ENCODE data around the gene ZNF524.
"Not testable (repeated sequence)": the region's sequence is repeated elsewhere in the genome, so short reads cannot be mapped to it uniquely, and the experiment has no call there.

ZNF524 gene

DNA sequence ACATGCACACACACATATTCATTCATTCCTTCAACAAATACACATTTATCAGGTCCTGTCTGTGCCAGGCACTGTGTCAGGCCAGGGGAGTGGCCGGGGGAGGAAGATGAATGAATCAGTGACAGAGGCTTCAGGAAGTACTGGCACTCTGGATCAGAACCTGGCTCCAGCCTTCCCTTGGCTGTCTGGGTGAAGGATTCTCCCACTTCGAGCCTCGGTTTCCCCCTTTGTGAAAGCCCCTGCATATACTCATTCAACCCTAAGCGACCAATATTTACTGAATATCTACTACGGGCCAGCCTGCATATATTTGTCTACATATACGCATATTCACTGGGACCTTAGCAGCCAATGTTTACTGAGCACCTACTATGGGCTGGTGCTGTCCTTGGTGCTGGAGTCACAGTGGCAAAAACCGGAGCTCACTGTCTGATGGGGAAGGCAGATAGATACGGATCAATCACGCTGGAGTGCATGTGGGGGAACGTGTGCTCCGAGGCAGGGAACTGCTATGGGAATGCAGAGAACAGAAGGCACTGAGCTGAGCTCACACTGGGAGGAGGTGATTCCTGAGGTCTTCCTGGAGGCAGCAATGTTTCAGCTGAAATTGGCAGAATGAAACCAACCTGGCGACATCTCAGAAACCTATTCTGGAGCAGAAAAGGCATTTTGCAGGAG, 18.8 kb upstream of the ZNF524 start:
- DNase-seq (ENCODE audit: insufficient read length, low spot score) (no peak), FAIRE-seq (peak; percentile 76)

DNA sequence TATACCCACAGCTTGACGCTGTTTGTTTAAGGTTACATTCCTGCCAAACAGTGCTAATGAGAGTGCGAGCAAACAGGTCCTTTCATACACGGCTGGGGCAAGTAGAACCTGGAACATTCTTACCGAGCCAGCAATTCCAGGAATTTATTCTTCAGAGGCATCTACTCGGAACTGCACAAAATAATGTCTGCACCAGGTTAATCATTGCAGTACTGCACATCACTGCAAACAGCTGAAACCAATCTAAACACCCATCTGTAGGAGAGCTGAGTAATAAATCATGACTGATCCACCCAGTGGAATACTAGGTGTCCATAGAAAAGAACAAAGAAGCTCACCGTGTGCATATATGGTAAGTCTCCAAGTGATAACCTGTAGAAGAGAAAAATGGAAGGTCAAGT, 18.3 kb upstream of the ZNF524 start:
- FAIRE-seq: no peak
- DNase-seq (ENCODE audit: insufficient read length, low spot score): no peak

DNA sequence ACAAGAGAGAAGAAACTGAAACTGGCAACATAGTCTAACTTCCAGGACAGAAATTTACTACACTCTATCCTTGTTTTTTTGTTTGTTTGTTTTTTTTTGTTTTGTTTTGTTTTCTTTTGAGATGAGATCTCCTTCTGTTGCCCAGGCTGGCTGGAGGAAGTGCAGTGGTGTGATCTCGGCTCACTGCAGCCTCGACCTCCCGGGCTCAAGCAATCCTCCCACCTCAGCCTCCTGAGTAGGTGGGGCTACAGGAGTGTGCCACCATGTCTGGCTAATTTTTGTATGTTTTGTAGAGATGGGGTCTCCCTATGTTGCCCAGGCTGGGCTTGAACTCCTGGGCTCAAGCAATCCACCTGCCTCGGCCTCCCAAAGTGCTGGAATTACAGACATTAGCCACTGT, 17.8 kb upstream of the ZNF524 start:
- DNase-seq (ENCODE audit: insufficient read length, low spot score); FAIRE-seq: not testable (repeated sequence)

DNA sequence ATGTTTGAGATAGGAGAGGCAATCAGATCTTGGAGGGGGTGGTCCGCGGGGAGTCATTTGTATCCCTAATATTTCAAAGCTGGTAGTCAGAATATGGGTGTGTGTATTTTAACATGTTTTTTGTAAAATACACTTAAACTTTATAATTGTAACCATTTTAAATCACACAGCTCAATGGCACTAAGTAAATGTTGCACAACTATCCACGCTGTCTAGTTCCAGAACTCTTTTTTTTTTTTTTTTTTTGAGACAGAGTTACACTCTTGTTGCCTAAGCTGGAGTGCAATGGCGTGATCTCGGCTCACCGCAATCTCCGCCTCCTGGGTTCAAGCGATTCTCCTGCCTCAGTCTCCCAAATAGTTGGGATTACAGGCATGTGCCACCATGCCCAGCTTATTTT, 16.2 kb upstream of the ZNF524 start:
- DNase-seq (ENCODE audit: insufficient read length, low spot score); FAIRE-seq: not testable (repeated sequence)

DNA sequence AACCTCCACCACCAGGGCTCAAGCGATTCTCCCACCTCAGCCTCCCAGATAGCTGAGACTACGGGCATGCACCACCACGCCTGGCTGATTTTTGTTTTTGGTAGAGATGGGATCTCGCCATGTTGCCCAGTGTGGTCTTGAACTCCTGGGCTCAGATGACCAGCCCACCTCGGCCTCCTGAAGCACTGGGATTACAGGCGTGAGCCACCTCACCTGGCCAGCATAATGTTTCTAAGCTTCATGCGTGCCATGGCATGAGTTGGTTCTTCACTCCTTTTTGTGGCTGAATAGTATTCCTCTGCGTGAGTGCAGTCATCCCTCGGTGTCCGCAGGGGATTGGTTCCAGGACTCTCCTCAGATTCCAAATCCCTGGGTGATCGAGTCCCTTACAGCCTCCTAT, 15.2 kb upstream of the ZNF524 start:
- FAIRE-seq (no peak), DNase-seq (ENCODE audit: insufficient read length, low spot score) (no peak)

DNA sequence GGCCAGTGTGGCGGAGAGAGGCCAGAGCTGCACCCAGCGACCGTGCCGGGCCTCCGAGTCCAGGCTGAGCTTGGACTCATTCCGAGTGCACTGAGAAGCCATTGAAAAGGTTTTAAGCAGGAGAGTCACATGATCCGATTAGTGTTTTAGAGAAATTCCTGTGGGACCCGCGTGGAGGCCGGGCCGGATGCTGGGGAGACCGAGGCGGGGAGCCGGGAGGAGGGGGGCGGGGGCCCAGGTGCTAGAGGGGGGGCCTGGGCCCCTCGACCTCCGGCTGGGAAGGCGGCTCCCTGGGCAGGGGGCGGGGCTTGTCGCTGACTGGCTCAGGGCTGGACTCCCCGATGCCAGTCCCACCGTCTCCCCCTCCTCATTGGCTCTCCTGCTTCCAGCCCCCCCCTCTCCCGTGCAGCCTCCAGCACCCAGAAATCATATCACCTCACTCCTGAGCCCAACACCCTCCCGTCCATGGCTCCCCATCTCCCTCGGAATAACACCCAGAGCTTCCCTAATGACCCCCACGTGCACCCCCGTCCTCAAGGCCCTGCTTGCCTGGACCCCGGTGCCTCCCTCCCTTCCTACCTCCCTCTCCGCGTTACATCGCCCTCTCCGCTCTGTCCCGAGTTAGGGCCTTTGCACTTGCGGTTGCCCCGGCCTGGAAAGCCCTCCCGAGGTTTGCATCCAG, 14.3 kb upstream of the ZNF524 start:
- DNase-seq (ENCODE audit: insufficient read length, low spot score) (no peak), FAIRE-seq (no peak)

DNA sequence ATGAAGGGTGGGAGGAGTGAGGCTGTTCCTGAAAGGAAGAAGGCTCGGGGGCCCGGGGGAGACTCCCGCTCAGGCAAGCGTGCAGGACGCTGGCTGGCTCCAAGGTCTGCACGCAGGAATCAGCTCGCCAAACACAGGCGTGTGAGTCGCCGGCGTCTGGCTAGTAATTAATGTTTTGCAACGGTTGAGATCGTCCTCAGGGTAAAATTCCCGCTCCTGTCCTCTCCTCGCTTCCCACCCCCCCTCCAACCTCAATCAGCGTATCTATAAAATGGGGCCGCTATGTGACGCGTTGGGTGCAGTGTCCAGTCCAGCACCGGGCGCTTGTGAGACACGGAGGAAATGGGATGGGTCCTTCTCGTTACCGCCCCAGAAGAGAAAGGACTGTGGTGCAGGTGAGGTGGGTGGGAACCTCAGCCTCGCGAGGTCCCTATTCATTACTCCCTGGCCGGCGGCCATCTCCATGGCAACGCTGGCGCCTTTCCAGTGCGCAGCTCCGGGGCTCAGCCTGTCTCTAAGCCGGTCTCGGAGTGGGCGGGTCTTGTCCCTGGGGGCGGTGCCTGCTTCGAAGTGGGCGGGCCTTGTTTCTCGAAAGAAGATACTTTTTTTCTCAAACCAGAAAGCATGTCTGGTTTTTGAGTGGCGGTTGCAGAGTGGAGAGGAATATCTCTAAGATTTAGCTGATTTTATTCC, 13.0 kb upstream of the ZNF524 start:
- peak; percentile 90 for FAIRE-seq
- peak; percentile 98 for DNase-seq (ENCODE audit: insufficient read length, low spot score)

DNA sequence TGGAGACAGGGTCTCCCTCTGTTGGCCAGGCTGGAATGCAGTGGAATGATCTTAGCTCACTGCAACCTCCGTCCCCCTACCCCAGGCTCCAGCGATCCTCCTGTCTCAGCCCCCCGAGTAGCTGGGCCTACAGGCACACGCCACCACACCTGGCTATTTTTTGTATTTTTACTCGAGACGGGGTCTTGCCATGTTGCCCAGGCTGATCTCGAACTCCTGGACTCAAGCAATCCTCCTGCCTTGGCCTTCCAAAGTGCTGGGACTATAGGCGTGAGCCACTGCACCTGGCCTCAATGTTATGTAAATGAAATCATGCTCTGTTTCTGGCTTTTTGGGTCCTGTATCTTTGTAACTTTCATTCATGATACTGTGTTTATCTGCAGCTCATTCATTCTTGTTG, 11.3 kb upstream of the ZNF524 start:
- DNase-seq (ENCODE audit: insufficient read length, low spot score) (no peak), FAIRE-seq (no peak)

DNA sequence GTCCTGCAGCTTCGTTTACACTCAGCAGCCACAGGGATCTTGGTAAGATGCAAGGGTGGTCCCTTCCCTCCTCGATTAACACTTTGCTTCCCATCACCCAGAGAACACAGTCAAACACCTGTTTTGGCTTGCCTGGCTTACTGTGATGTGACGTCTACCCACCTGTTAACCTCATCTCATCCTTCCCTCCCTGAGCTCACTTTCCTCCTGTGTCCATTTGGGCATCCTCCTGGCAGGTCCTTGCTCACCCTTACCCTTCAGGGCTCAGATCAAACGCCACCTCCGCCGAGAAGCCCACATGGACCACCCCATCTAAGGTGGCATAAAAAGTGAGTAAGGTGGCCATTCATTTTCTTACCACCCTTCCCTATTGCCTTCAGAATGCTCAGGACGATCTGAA, 10.0 kb upstream of the ZNF524 start:
- no peak for DNase-seq (ENCODE audit: insufficient read length, low spot score)
- no peak for FAIRE-seq

DNA sequence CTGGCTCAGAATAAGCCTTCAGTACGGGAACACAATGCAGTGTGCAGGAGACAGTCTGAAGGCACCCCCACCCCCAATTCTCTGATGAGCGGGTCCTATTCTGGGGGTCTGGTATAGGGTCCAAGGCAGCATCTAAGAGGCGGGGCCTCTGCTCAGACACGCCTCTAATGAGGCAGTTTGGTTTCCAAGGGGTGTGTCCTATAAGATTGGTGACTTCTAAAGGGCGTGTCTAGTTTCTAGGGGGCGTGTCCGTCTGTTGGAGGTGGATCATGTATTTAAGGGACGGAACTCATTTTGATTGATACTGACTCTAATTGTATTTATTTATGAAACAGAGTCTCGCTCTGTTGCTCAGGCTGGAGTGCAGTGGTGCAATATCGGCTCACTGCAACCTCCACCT, 9.5 kb upstream of the ZNF524 start:
- DNase-seq (ENCODE audit: insufficient read length, low spot score) (no peak), FAIRE-seq (no peak)

DNA sequence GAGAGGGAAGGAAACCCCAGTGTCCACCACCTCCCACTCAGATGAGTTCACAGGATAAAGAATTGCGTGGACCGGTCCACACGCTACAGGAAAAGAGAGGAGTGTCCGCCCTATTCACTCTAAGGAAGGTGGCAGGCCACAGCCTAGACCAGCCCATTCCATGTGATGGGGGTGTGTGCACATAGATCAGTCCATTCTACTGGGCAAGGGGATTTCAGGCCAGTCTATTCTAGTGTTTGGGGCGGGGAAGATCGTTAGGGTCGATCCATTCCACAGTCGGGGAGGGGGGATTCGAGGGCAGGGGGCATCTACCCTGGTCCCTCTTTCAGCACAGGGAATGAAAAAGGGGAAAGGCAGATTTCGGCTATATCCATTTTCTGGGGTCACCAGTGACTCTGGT, 8.5 kb upstream of the ZNF524 start:
- DNase-seq (ENCODE audit: insufficient read length, low spot score) (no peak), FAIRE-seq (no peak)

DNA sequence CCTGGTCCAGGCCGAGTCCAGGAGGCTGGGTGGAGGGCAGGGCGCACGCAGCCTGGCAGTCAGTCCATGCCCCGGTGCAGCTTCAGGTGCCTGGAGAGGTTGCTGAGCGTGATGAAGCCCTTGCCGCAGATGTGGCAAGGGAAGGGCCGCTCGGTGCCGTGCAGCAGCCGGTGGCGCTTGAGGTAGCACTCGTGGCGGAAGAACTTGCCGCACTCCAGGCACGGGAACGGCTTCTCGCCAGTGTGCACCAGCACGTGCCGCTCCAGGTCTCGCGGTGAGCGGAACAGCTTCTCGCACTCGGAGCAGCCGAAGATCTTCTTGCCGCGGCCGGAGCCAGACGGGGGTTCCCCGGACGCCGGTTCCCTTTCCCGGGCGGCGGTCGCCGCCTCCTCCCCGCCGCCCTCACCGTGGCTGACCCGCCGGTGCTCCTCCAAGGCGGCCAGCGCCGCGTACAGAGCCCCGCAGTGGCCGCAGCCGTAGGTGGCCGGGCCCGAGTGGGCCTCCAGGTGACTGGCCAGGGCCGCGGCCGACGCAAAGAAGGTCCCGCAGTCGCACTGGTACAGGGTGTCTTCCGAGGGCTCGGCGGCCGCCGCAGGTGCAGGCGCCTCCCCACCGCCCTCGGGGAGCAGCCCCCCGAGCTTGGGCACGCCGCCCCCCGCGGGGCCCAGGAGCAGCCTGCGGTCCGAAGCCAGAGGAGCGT, 7.5 kb upstream of the ZNF524 start:
- FAIRE-seq (no peak), DNase-seq (ENCODE audit: insufficient read length, low spot score) (no peak)

DNA sequence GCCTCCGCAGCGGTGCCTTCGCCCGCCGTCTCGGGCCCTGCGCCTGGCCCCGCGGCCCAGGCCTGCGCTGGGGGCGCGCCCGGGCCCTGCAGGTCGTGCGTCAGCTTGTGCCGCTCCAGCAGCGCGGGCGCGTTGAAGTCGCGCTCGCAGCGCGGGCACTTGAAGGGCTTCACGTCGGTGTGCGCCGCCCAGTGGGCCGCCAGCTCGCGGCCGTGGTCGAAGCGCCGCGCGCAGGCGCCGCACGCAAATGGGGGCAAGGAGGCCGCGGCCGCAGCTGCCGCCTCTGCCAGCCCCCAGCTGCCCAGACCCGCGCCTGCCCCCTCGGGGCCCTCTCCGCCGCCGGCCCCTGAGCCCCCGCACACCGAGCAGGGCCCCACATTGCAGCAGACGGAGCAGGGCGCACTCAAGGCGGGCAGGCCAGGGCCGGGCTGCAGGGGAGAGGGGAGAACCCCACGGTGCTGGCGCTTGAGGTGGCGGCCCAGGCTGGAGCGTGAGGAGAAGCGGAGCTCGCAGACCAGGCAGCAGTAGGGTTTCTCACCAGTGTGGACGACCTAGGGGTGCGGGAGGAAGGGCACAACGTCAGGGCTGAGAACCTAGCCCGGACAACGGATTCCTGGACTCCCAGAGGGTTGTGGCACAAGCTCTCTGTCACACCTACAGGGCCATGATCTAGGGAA, 6.9 kb upstream of the ZNF524 start:
- DNase-seq (ENCODE audit: insufficient read length, low spot score) (no peak), FAIRE-seq (no peak)

DNA sequence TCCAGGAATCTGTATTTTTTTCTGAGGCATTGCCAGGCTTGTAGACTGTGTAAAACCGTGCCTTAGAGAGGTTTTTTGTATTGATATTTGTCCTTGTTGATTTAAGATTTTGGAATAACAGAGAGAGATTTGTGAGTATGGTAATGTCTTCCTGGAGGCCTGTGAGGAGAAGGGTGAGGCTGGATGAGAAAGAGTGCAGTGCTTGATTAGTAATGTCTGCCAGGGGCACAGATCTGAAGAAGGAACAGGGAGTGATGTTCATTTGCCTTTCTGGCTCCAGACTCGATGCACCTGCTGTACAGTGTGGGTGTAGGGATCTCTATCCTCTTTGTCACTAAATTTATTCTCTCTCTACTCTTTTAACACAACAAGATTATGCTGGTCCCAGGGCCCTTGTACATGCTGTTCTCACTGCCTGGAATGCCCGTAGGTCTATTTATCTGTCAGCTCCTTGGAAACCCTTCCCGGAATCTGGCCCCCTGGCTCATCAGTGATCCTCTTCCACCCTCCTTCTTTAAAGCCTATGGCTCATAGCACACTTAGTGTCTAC, 5.0 kb upstream of the ZNF524 start:
- DNase-seq (ENCODE audit: insufficient read length, low spot score) (no peak), FAIRE-seq (no peak)

DNA sequence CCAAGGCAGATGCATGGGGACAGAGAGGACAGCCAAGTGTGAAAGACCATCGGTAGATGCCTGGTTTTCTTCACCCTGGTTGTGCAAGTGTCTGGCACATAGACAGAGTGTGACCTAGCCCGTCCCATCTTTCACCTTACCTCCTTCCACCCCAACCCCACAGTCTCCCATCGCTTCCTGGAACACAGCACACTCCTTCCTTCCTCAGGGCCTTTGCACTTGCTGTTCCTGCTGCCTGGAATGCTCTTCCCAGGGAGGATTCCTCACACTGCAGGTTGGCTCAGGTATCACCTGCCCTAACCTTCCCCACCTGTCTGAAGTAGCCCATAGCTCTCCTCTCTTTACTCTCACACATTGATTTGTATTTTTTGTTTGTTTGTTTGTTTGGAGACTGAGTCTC, 3.8 kb upstream of the ZNF524 start:
- FAIRE-seq (no peak), DNase-seq (ENCODE audit: insufficient read length, low spot score) (no peak)

DNA sequence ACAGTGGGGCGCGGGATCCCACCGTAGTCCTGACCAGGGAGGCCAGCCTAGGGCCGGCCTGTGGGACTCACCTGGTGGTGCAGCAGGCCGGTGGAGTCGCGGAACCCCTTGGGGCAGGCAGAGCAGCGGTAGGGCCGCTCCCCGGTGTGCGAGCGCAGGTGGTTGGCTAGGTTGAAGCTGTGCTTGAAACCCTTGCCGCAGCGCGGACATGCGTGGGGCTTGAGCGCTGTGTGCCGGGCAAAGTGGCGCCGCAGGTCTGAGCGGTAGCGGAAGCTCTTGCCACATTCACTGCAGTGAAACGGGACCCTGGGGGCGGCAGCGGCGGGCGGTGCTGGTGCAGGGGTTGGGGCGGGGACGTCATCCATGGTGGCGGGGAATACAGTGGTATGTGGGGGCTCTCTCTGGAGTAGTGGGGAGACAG, 2.6 kb upstream of the ZNF524 start:
- DNase-seq (ENCODE audit: insufficient read length, low spot score): no peak
- no peak for FAIRE-seq

DNA sequence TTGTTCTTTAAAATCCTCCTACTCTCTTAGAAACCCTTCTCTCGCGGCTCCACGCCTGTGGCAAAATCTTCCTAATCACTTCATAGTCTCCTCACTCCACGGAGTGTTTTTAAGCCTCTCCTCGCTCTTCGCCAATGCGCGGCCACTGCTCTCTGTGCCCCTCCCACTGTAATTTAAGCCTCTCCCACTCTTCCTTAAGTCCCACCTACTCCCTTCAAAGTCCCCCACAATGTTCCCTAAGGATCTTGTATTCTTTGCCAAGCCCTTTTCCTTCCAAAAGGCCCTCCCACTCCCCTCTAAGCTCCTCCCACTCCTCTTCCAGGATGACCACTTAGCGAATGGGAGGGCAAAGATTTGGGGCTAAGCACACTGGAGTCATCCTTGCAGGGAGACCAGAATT, 2.1 kb upstream of the ZNF524 start:
- DNase-seq (ENCODE audit: insufficient read length, low spot score): no peak
- no peak for FAIRE-seq

DNA sequence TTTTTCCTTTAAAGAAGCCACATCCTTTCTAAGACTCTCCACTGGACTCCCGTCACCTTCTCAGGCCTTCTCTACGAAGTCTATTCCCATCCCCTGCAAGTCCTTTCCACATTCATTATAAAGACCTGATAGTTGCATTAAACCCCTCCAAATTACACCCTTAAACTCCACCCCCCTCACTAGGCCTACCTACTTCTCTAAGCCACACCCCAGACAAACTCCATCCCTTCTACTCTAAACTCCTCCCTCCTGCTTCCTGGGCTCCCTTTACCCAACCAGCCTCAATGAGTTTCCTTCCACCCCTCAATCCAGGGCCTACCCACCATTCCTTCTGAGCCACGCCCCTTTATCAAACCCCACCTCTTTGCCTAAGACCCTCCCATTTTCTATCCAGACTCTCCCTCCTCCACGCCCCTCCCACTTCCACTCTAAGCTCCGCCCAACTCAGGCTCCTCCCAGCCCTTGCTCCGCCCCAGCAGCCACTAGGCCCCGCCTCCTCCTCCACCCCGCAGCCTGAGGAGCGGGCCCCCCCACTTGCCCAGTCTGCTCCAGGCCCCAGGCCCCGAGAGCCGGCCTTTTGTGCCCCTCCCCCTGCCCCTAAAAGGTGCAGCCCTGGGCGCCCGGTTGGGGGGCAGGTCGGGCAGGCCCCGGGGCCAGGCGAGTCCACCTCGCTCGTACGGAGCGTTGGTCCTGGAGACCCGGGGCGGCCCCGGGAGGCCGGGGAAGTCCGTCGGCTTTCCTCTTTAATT, 1.2 kb upstream of the ZNF524 start:
- FAIRE-seq (peak; percentile 95), DNase-seq (ENCODE audit: insufficient read length, low spot score) (peak; percentile 77)

DNA sequence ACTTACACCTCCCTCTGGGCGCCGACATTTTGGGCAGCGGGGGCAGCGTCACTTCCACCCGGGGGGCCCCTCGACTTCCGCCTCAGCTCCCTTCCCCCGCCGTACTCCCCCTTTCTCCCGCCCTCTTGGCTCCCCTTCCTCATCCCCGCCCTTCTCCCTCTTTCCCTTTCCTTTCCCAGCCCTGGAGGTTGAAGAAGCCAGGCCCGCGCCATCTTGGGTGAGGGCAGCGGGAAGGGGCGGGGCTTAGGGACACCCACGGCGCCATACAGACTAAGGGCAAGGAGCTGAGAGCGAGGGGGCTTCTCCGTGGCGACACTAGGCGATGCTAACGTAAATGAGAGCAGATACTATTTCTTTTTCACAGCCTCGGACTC, 633 bp upstream of the ZNF524 start, which contains the start of gene FIZ1:
Gene FIZ1 (minus strand): TSS at position 50 of the 374 bp plus-strand sequence. CDS start 1,652 bp downstream, outside the sequence.
- DNase-seq (ENCODE audit: insufficient read length, low spot score) (peak; percentile 85), FAIRE-seq (no peak)

DNA sequence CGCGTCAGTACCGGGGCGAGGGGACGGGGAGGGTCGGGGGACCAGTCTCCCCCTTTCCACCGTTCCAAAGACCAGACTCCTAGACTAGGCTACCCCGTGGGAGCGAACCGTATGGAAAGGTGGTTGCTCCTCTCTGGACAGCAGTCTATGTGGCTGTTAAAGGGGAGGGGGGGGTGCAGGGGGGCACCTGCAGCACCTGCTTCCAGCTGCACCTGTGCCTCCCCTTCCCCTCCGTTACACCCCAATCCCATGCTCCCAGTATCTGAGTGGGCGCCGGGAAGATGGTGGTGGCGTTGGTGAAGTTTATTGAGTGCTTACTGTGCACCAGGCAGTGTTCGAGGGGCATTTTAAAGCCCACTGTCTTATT, 557 bp downstream of the ZNF524 start:
- FAIRE-seq (no peak), DNase-seq (ENCODE audit: insufficient read length, low spot score) (no peak)
